ENCODE measurements around the gene TRIP12.

- TF ChIP-seq POLR2A (IDR thresholded peaks at IDR 0.05): no peak
- TF ChIP-seq CTCF (IDR thresholded peaks at IDR 0.05 in 8 of 11, conservative IDR thresholded peaks at IDR 0.05 in 3 of 11): no peak
Measured at GRCh38 chr2:229752970-229753729, 168.7 kb downstream of the TRIP12 start.
